Memory B cell (primary cell): Measurements from ENCODE around the gene C19orf38.
"Not testable (repeated sequence)": the region's sequence is repeated elsewhere in the genome, so short reads cannot be mapped to it uniquely, and the experiment has no call there.

Experiments
- ATAC-seq: fragments of 150-1000 bp; cut with Tn5 transposase; 2 replicates; pipeline ENCODE4 v1.10.0; 2021; ENCODE audit warnings: low read depth, mild to moderate bottlenecking, moderate library complexity
- DNase-seq, 2 donors: peaks; one replicate each; pipeline ENCODE4 v3.0.0; 2022; ENCODE audit warnings: low spot score in 2 of 2
- H3K27ac Mint-ChIP-seq: one replicate; pipeline ENCODE4 v1.8.0; 2022; ENCODE audit warnings: mild to moderate bottlenecking, moderate library complexity, mixed read lengths
- H3K27me3 Mint-ChIP-seq: one replicate; pipeline ENCODE4 v1.8.0; 2022; ENCODE audit warnings: mixed read lengths
- H3K36me3 Mint-ChIP-seq: one replicate; pipeline ENCODE4 v1.8.0; 2022; ENCODE audit warnings: mild to moderate bottlenecking, mixed read lengths
- H3K4me1 Mint-ChIP-seq: one replicate; pipeline ENCODE4 v1.8.0; 2022; ENCODE audit warnings: mixed read lengths
- H3K4me3 Mint-ChIP-seq: one replicate; pipeline ENCODE4 v1.8.0; 2022; ENCODE audit warnings: mild to moderate bottlenecking, moderate library complexity, mixed read lengths
- H3K9me3 Mint-ChIP-seq: one replicate; pipeline ENCODE4 v1.8.0; 2022; ENCODE audit warnings: mixed read lengths

Gene C19orf38

GRCh38 chr19:10869872-10870311 lies 21.7 kb downstream of the C19orf38 start:
- H3K4me1 Mint-ChIP-seq, result peaks cover 29% of the 10 kb centered on the region
- H3K27ac Mint-ChIP-seq, result peak overlapping the region; percentile 67
- H3K36me3 Mint-ChIP-seq, ATAC-seq, H3K9me3 Mint-ChIP-seq, H3K27me3 Mint-ChIP-seq, DNase-seq: not testable (repeated sequence)
- peak overlapping the region; percentile 89 for H3K4me3 Mint-ChIP-seq

GRCh38 chr19:10870501-10870954 lies 22.3 kb downstream of the C19orf38 start:
- H3K9me3 Mint-ChIP-seq, result no peaks in the 10 kb centered on the region
- H3K36me3 Mint-ChIP-seq, result peaks cover 1% of the 10 kb centered on the region
- no peak for ATAC-seq
- peak overlapping the region; percentile 89 for H3K27ac Mint-ChIP-seq
- no peaks in the 10 kb centered on the region for H3K27me3 Mint-ChIP-seq
- DNase-seq, result no peak
- peak overlapping the region; percentile 89 for H3K4me3 Mint-ChIP-seq
- peaks cover 29% of the 10 kb centered on the region for H3K4me1 Mint-ChIP-seq

GRCh38 chr19:10870955-10871603 lies 22.9 kb downstream of the C19orf38 start, which contains the start of gene CARM1:
CARM1 (plus strand) TSS chr19:10871553; CDS start chr19:10871703, 150 bp downstream.
- peaks cover 29% of the 10 kb centered on the region for H3K4me1 Mint-ChIP-seq
- peak within 1 kb of the TSS; percentile 89 for H3K4me3 Mint-ChIP-seq
- H3K27me3 Mint-ChIP-seq, result no peaks in the 10 kb centered on the region
- ATAC-seq (peak; percentile 80), DNase-seq (peak; percentile 99)
- H3K36me3 Mint-ChIP-seq, result peaks cover 1% of the 10 kb centered on the region
- no peaks in the 10 kb centered on the region for H3K9me3 Mint-ChIP-seq
- H3K27ac Mint-ChIP-seq, result peak within 1 kb of the TSS; percentile 89

GRCh38 chr19:10871711-10872545 lies 23.7 kb downstream of the C19orf38 start:
- Mint-ChIP-seq H3K4me1 (peaks cover 31% of the 10 kb centered on the region), H3K36me3 (peaks cover 1% of the 10 kb centered on the region), H3K4me3 (peak overlapping the region; percentile 84), H3K9me3 (no peaks in the 10 kb centered on the region), H3K27ac (peak overlapping the region; percentile 61), H3K27me3 (no peaks in the 10 kb centered on the region)
- ATAC-seq (no peak), DNase-seq (peak; percentile 30 to 59)

- Mint-ChIP-seq H3K27ac (peak overlapping the region; percentile 61), H3K27me3 (no peaks in the 10 kb centered on the region), H3K9me3 (no peaks in the 10 kb centered on the region), H3K4me1 (peaks cover 32% of the 10 kb centered on the region), H3K4me3 (peak overlapping the region; percentile 84), H3K36me3 (peaks cover 1% of the 10 kb centered on the region)
- ATAC-seq (no peak), DNase-seq (no peak)
Measured at GRCh38 chr19:10872546-10873107, 24.4 kb downstream of the C19orf38 start.

GRCh38 chr19:10874024-10874423 lies 25.8 kb downstream of the C19orf38 start:
- no peak overlapping the region for H3K27ac Mint-ChIP-seq
- no peak for DNase-seq

GRCh38 chr19:10876459-10877240 lies 28.4 kb downstream of the C19orf38 start:
- DNase-seq (no peak), ATAC-seq (peak; percentile 50)
- H3K9me3 Mint-ChIP-seq, result no peaks in the 10 kb centered on the region
- H3K27me3 Mint-ChIP-seq, result no peaks in the 10 kb centered on the region
- H3K27ac Mint-ChIP-seq, result peak overlapping the region; percentile 59
- peak overlapping the region; percentile 14 for H3K4me3 Mint-ChIP-seq
- H3K36me3 Mint-ChIP-seq, result peaks cover 3% of the 10 kb centered on the region
- peaks cover 31% of the 10 kb centered on the region for H3K4me1 Mint-ChIP-seq

More at GRCh38 chr19:10874024-10874423, 25.8 kb downstream of the C19orf38 start:
- no peak for ATAC-seq
- Mint-ChIP-seq H3K9me3 (no peaks in the 10 kb centered on the region), H3K4me1 (peaks cover 32% of the 10 kb centered on the region), H3K36me3 (peaks cover 1% of the 10 kb centered on the region), H3K4me3 (peak overlapping the region; percentile 61), H3K27me3 (no peaks in the 10 kb centered on the region)

GRCh38 chr19:10877608-10878007 lies 29.4 kb downstream of the C19orf38 start:
- ATAC-seq, H3K27me3 Mint-ChIP-seq, H3K36me3 Mint-ChIP-seq, DNase-seq, H3K9me3 Mint-ChIP-seq: not testable (repeated sequence)
- peaks cover 25% of the 10 kb centered on the region for H3K4me1 Mint-ChIP-seq
- H3K4me3 Mint-ChIP-seq, result peak overlapping the region; percentile 69
- peak overlapping the region; percentile 80 for H3K27ac Mint-ChIP-seq

GRCh38 chr19:10878253-10878652 lies 30.0 kb downstream of the C19orf38 start:
- no peaks in the 10 kb centered on the region for H3K9me3 Mint-ChIP-seq
- ATAC-seq (peak; percentile 44), DNase-seq (no peak)
- no peaks in the 10 kb centered on the region for H3K27me3 Mint-ChIP-seq
- H3K36me3 Mint-ChIP-seq, result peaks cover 2% of the 10 kb centered on the region
- H3K27ac Mint-ChIP-seq, result peak overlapping the region; percentile 80
- H3K4me3 Mint-ChIP-seq, result peak overlapping the region; percentile 69
- H3K4me1 Mint-ChIP-seq, result peaks cover 21% of the 10 kb centered on the region

GRCh38 chr19:10881403-10882107 lies 33.3 kb downstream of the C19orf38 start:
- Mint-ChIP-seq H3K4me1 (peaks cover 21% of the 10 kb centered on the region), H3K4me3 (no peak overlapping the region), H3K9me3 (no peaks in the 10 kb centered on the region), H3K36me3 (peaks cover 2% of the 10 kb centered on the region), H3K27ac (no peak overlapping the region), H3K27me3 (no peaks in the 10 kb centered on the region)
- DNase-seq, result no peak
- ATAC-seq, result no peak

GRCh38 chr19:10882108-10882457 lies 33.9 kb downstream of the C19orf38 start:
- Mint-ChIP-seq H3K4me1 (peaks cover 18% of the 10 kb centered on the region), H3K27me3 (no peaks in the 10 kb centered on the region), H3K9me3 (no peaks in the 10 kb centered on the region), H3K4me3 (no peak overlapping the region), H3K36me3 (peaks cover 3% of the 10 kb centered on the region), H3K27ac (no peak overlapping the region)
- ATAC-seq (no peak), DNase-seq (no peak)

GRCh38 chr19:10884274-10884673 lies 36.1 kb downstream of the C19orf38 start:
- H3K36me3 Mint-ChIP-seq, result peaks cover 2% of the 10 kb centered on the region
- no peak overlapping the region for H3K27ac Mint-ChIP-seq
- ATAC-seq, result no peak
- no peak overlapping the region for H3K4me3 Mint-ChIP-seq
- DNase-seq, result no peak
- H3K4me1 Mint-ChIP-seq, result peaks cover 17% of the 10 kb centered on the region
- H3K9me3 Mint-ChIP-seq, result no peaks in the 10 kb centered on the region
- no peaks in the 10 kb centered on the region for H3K27me3 Mint-ChIP-seq
